CD14-positive monocyte (primary cell): Measurements from ENCODE around the gene TTYH3. TPM values are rescaled to one million over a fixed set of nuclear protein-coding genes. Genes with fewer than 3 reads are reported as not detected.

Experiments used
- DNase-seq, 3 donors: peaks; one replicate each; pipeline ENCODE4 v3.0.0-alpha.2; 2011 to 2022
- H2AFZ ChIP-seq: 2 replicates; pipeline ENCODE4 v1.6.0; 2012; ENCODE audit warnings: mild to moderate bottlenecking, low read depth, low read length, inconsistent platforms; ENCODE audit not compliant: insufficient read depth, poor library complexity, severe bottlenecking
- H3K27ac ChIP-seq, 2 donors: 1 replicate in 1 of 2; 2 replicates in 1 of 2; pipeline ENCODE4 v1.5.1; 2012 to 2013; ENCODE audit warnings: low read length in 2 of 2, control low read depth in 1 of 2, inconsistent platforms in 1 of 2, low read depth in 1 of 2, mild to moderate bottlenecking in 1 of 2
- H3K27me3 ChIP-seq, 2 donors: one replicate each; pipeline versions ENCODE4 v1.6.0 to v1.6.1; 2011 to 2013; ENCODE audit warnings: low read length in 2 of 2; ENCODE audit not compliant: control insufficient read depth in 2 of 2, insufficient read depth in 2 of 2
- H3K36me3 ChIP-seq, 2 donors: replicated peaks in 1 of 2; 1 replicate in 1 of 2; 2 replicates in 1 of 2; pipeline versions ENCODE4 v1.5.1 to v1.6.1; 2012 to 2013; ENCODE audit warnings: low read length in 2 of 2, control low read depth in 1 of 2, inconsistent platforms in 1 of 2, mild to moderate bottlenecking in 1 of 2; ENCODE audit not compliant: insufficient read depth in 2 of 2, control insufficient read depth in 1 of 2
- H3K4me1 ChIP-seq, 2 donors: 1 replicate in 1 of 2; 2 replicates in 1 of 2; pipeline versions ENCODE4 v1.5.1 to v1.6.1; 2012 to 2013; ENCODE audit warnings: low read length in 2 of 2, control low read depth in 1 of 2, inconsistent platforms in 1 of 2, mild to moderate bottlenecking in 1 of 2, moderate library complexity in 1 of 2; ENCODE audit not compliant: insufficient read depth in 2 of 2, control insufficient read depth in 1 of 2
- H3K4me2 ChIP-seq: replicated peaks from 2 replicates; pipeline ENCODE3; 2012; ENCODE audit warnings: low read length, moderate library complexity, mild to moderate bottlenecking; ENCODE audit not compliant: poor library complexity, severe bottlenecking; ENCODE audit errors: extremely low read depth
- H3K4me3 ChIP-seq, 3 experiments: fragments of 200-600 bp in 1 of 3; sonication (generic) in 1 of 3; replicated peaks in 1 of 3; 1 replicate in 2 of 3; 2 replicates in 1 of 3; pipeline ENCODE4 v1.5.1; 2011 to 2013; ENCODE audit warnings: low read length in 3 of 3, mild to moderate bottlenecking in 3 of 3, control low read depth in 2 of 3, low read depth in 2 of 3, inconsistent platforms in 1 of 3, moderate library complexity in 1 of 3
- H3K79me2 ChIP-seq: 2 replicates; pipeline ENCODE4 v1.6.0; 2012; ENCODE audit warnings: mild to moderate bottlenecking, control low read depth, inconsistent platforms, low read length, moderate library complexity; ENCODE audit not compliant: insufficient read depth
- H3K9ac ChIP-seq: 2 replicates; pipeline ENCODE4 v1.6.0; 2017; ENCODE audit warnings: low read length, mild to moderate bottlenecking; ENCODE audit not compliant: insufficient read depth, poor library complexity, severe bottlenecking
- H3K9me3 ChIP-seq, 2 donors: replicated peaks in 1 of 2; 1 replicate in 1 of 2; 2 replicates in 1 of 2; pipeline versions ENCODE4 v1.5.1 to v1.6.1; 2012 to 2013; ENCODE audit warnings: low read length in 2 of 2, control low read depth in 1 of 2; ENCODE audit not compliant: control insufficient read depth in 1 of 2, insufficient read depth in 1 of 2
- H4K20me1 ChIP-seq: 2 replicates; pipeline ENCODE4 v1.6.0; 2012; ENCODE audit warnings: mild to moderate bottlenecking, low read length, control low read depth, moderate library complexity; ENCODE audit not compliant: insufficient read depth
- H3K27ac Mint-ChIP-seq, 7 donors: one replicate each; pipeline ENCODE4 v1.8.0; 2020; ENCODE audit warnings: mild to moderate bottlenecking in 7 of 7, mixed read lengths in 7 of 7, moderate library complexity in 6 of 7, inconsistent platforms in 2 of 7
- H3K27me3 Mint-ChIP-seq, 3 donors: one replicate each; pipeline ENCODE4 v1.8.0; 2021 to 2022; ENCODE audit warnings: low read depth in 3 of 3, mild to moderate bottlenecking in 3 of 3, mixed read lengths in 3 of 3, moderate library complexity in 3 of 3, inconsistent platforms in 1 of 3
- H3K36me3 Mint-ChIP-seq, 2 donors: one replicate each; pipeline ENCODE4 v1.8.0; 2020; ENCODE audit warnings: mixed read lengths in 2 of 2, inconsistent platforms in 1 of 2, mild to moderate bottlenecking in 1 of 2
- H3K4me1 Mint-ChIP-seq: one replicate; pipeline ENCODE4 v1.8.0; 2020; ENCODE audit warnings: mild to moderate bottlenecking, mixed read lengths
- H3K4me3 Mint-ChIP-seq, 2 donors: one replicate each; pipeline ENCODE4 v1.8.0; 2020; ENCODE audit warnings: mild to moderate bottlenecking in 2 of 2, mixed read lengths in 2 of 2, moderate library complexity in 1 of 2
- H3K9me3 Mint-ChIP-seq, 7 donors: one replicate each; pipeline ENCODE4 v1.8.0; 2020 to 2022; ENCODE audit warnings: mixed read lengths in 7 of 7, mild to moderate bottlenecking in 6 of 7, moderate library complexity in 6 of 7, inconsistent platforms in 2 of 7
- CTCF ChIP-seq: fragments of 200-600 bp; IDR thresholded peaks from one replicate; pipeline ENCODE4 v1.8.0; 2022; ENCODE audit warnings: antibody characterized with exemption, mild to moderate bottlenecking
- WGBS: methylation state at CpG from one replicate; pipeline ENCODE4 v1.1.5; 2013; ENCODE audit warnings: missing lambda C conversion rate; ENCODE audit not compliant: insufficient coverage; 5-methylcytosine and 5-hydroxymethylcytosine counted together
- intact Hi-C, 2 donors: fragments of 100-400 bp; cut with micrococcal nuclease; formaldehyde crosslinking; loops; one replicate each; pipeline versions ENCODE4 v1.15.0 to v1.15.1; 2023
- polyA plus RNA-seq, 3 donors: library from polyadenylated mRNA; depleted of rRNA in 1 of 3; unstranded in 2 of 3; stranded (reverse) in 1 of 3; fragments of 300-500 nt in 2 of 3; fragments of >200 nt in 1 of 3; fragmentation: Illumina TruSeq in 2 of 3; gene quantifications; 1 replicate in 2 of 3; 2 replicates in 1 of 3; pipeline ENCODE4 v1.2.3, GENCODE V29; 2012 to 2021

The TTYH3 gene
- polyA plus RNA-seq, 3 donors: 13.4 to 73.5 (median 17.4) TPM

GRCh38 chr7:2644562-2645273 lies 12.9 kb downstream of the TTYH3 start:
- no peak for TF ChIP-seq CTCF
- Histone ChIP-seq H2AFZ (no peak overlapping the region), H4K20me1 (peaks cover 77% of the 10 kb centered on the region), H3K27me3 (no peaks in the 10 kb centered on the region), H3K79me2 (peaks cover 66% of the 10 kb centered on the region), H3K9me3 (no peaks in the 10 kb centered on the region), H3K36me3 (peaks cover 22 to 29% of the 10 kb centered on the region in 2 donors), H3K4me3 (peak overlapping the region in 1 of 3 experiments; percentile 64), H3K4me2 (peak overlapping the region; percentile 75), H3K9ac (peak overlapping the region; percentile 53), H3K27ac (peak overlapping the region; percentile 61 to 75), H3K4me1 (peaks cover 76 to 81% of the 10 kb centered on the region in 2 donors)
- WGBS: 33% methylated on average over 10 of the region's 18 CpGs
- Mint-ChIP-seq H3K9me3 (peaks cover 0 to 1% (median 0%) of the 10 kb centered on the region in 7 donors), H3K27me3 (no peaks in the 10 kb centered on the region), H3K27ac (peak overlapping the region; percentile 84 to 92 (median 88)), H3K4me3 (peak overlapping the region; percentile 68 to 75), H3K36me3 (peaks cover 19 to 47% of the 10 kb centered on the region in 2 donors), H3K4me1 (peaks cover 61% of the 10 kb centered on the region)
- no peak for DNase-seq
- intact Hi-C loops: loop anchor here (5.0 kb wide), 3 partner anchors 32 to 102 kb away; no protein-coding TSS in a partner anchor

DNA sequence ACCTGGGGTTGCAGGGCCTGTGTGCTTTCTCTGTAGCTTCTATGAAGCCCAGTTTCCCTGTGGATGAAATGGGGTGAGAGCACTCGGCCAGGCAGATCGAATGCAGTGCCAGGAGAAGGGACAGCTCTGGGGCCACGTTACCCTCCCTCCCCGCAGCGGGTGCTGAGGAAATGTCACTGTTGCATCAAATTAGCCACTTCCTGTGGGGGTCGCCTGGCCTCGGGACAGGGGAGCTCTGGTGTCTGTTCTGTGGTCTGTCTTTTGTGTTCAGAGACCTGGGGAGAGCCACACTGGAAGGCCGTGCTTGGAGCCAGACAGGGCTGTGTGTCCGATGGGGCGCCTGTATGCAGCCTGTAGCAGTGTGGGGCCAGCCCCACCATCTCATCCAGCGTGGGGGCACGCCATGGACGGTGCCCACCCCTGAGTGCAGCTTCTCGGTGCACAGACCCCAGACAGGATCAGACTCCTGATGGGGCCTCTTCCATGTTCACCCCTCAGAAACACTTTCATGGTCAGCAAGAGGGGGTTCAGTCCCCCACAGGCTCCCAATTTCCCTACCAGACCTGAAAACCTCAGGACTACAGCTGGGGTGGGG lies 13.6 kb downstream of the TTYH3 start:
- H3K79me2 ChIP-seq: peaks cover 60% of the 10 kb centered on the region
- H3K4me1 ChIP-seq: peaks cover 70 to 74% of the 10 kb centered on the region in 2 donors
- H3K27me3 ChIP-seq: no peaks in the 10 kb centered on the region
- H3K27ac Mint-ChIP-seq: peak overlapping the region; percentile 84 to 92 (median 88)
- peak overlapping the region in 1 of 3 experiments; percentile 64 for H3K4me3 ChIP-seq
- peaks cover 0 to 1% (median 0%) of the 10 kb centered on the region in 7 donors for H3K9me3 Mint-ChIP-seq
- H2AFZ ChIP-seq: no peak overlapping the region
- peaks cover 20 to 49% of the 10 kb centered on the region in 2 donors for H3K36me3 Mint-ChIP-seq
- DNase-seq: peak; percentile 41 to 60 (median 43)
- H3K36me3 ChIP-seq: peaks cover 25 to 32% of the 10 kb centered on the region in 2 donors
- no peaks in the 10 kb centered on the region for H3K27me3 Mint-ChIP-seq
- peak overlapping the region; percentile 68 to 75 for H3K4me3 Mint-ChIP-seq
- WGBS: 0% methylated on average over 8 of the region's 14 CpGs
- peak overlapping the region; percentile 75 for H3K4me2 ChIP-seq
- intact Hi-C loops: loop anchor here in 1 of 2 donors (5.0 kb wide), 2 partner anchors 33 to 103 kb away; no protein-coding TSS in a partner anchor
- no peaks in the 10 kb centered on the region for H3K9me3 ChIP-seq
- peaks cover 56% of the 10 kb centered on the region for H3K4me1 Mint-ChIP-seq
- H4K20me1 ChIP-seq: peaks cover 79% of the 10 kb centered on the region
- peak overlapping the region; percentile 61 to 75 for H3K27ac ChIP-seq
- TF ChIP-seq CTCF: no peak
- H3K9ac ChIP-seq: peak overlapping the region; percentile 53
